Measurements from ENCODE around the gene IGSF11.
"Not testable (repeated sequence)": the region's sequence is repeated elsewhere in the genome, so short reads cannot be mapped to it uniquely, and the experiment has no call there.

IGSF11 gene

GRCh38 chr3:118988198-118989130, 46.2 kb downstream of the IGSF11 start:
- no peak for DNase-seq (ENCODE audit: low read depth in 2 of 2)

- DNase-seq (ENCODE audit: low read depth in 2 of 2), result no peak
Measured at GRCh38 chr3:118987477-118987876, 47.2 kb downstream of the IGSF11 start.

GRCh38 chr3:118986734-118987133, 47.9 kb downstream of the IGSF11 start:
- no peak for DNase-seq (ENCODE audit: low read depth in 2 of 2)

GRCh38 chr3:118984699-118985098, 49.9 kb downstream of the IGSF11 start:
- DNase-seq (ENCODE audit: low read depth in 2 of 2), result no peak

- DNase-seq (ENCODE audit: low read depth in 2 of 2), result no peak
Measured at GRCh38 chr3:118981494-118982134, 53.0 kb downstream of the IGSF11 start.

- no peak for DNase-seq (ENCODE audit: low read depth in 2 of 2)
Measured at GRCh38 chr3:118980832-118981231, 53.8 kb downstream of the IGSF11 start.

DNA sequence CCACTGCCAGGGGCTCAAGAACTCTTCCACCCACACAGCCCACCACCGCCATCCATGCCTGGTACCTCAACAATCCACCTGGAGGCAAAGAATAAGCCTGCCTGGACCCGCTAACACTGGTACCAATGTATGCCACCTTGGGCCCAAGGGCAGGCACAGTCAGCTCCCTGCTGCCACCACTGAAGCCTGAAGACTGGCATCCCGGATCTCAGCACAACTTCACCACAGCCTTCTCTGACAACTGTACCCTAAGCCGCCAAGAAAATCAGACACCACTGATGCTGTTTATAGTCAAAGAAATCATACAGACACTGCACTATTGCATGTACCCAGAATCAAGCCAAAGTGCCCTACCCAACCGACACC, 56.3 kb downstream of the IGSF11 start:
- DNase-seq (ENCODE audit: low read depth in 2 of 2), result no peak

DNA sequence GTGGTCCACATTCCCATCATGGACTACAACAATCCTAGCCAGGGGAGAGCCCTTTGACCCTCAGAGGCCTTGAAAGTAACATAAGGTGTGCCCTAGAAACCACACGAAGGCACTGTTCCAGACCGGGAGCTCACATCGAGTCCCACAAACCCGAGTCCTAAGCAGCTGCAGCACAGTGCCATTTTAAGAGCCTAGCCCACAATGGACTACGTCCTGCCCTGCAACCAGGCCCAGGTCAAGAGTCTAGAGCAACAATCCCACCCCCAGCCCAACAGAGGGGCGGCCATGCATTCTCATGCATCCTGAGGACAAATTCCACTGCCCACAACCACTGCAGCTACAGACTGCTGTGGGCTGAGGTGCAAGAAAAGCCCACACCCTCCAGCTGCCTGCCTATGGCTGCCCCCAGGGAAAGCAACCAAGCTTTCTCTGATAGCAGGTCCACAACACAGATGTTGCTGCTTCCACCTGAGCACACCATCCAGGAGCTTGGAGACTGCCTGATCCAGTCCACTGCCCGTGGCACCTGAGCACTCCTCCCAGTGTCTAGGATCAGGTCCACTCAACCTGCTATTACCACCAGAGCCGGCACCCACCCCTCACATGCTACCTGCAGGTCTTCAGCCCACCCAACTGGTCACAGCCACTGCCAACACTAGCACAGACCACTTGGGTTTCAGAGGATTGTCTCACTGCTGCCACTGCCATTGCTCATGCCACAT, 56.8 kb downstream of the IGSF11 start:
- no peak for DNase-seq (ENCODE audit: low read depth in 2 of 2)

DNA sequence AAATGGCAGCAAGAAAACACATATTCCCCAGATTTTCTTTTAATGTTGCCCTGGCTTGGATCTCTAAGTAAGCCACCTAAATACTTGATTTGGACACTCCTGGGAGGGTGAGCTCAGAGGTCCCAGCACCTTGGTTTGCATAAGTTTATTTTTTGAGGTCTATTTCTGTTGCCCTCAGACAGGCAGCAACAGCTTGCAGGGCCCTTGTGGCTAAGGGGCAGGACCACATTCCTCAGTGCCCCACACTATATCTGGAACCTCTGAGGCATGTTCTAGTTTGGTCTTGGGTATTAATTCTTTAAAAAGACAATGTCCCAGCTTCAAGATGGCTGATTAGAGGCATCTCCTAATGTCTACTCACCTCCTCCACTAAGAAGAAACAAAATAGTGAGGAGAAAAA, 57.5 kb downstream of the IGSF11 start:
- no peak for DNase-seq (ENCODE audit: low read depth in 2 of 2)

DNA sequence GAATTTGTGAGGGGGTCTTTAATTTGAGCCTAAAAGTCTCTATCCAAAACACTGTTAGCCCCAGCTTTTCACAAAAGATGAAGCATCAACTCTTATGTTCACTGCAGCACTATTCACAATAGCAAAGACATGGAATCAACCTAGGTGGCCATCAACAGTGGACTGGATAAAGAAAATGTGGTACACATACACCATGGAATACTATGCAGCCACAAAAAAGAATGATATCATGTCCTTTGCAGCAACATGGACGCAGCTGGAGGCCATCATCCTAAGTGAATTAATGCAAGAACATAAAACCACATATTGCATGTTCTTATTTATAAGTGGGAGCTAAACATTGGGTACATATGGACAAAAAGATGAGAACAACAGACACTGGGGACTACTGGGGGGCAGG, 59.2 kb downstream of the IGSF11 start:
- DNase-seq (ENCODE audit: low read depth in 2 of 2), result not testable (repeated sequence)

GRCh38 chr3:118974356-118975097, 60.1 kb downstream of the IGSF11 start:
- no peak for DNase-seq (ENCODE audit: low read depth in 2 of 2)

DNA sequence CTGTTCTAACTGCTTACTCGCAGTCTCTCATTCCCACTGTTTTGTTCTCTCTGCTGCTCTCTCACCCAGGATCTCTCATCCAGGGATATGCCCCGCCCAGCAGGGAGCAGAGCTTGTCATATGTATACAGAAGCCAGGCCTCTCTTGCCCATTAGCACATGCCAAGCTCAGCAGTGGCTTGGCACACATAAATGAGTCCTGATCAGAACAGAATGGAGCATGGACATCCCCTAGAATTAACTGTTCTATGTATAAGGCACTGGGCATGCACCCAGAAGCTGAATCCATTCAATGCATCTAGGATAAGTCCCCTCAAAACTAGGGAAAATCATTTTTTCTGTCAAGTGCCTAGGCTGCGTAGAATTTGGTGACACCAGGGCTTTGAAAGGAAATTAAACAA, 61.6 kb downstream of the IGSF11 start:
- no peak for DNase-seq (ENCODE audit: low read depth in 2 of 2)

GRCh38 chr3:118970819-118971218, 63.8 kb downstream of the IGSF11 start:
- DNase-seq (ENCODE audit: low read depth in 2 of 2), result no peak

DNA sequence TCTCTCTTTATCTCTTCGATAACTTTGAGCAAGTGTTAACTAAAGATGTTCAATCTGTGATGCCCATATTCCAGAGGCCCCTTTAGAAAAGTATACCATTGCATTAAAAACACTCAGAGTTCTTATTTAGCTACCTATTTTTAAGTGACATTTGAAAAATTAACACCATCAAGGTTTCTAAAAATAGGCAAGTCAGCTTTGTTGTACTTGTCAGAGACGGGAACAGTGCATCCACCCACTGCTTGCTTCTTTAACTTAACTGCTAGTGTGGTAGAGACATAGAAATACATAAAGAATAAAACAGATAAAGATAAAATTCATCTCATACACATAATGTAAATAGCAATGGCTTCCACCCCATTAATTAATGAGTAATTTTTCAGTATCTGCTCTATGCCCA, 66.0 kb downstream of the IGSF11 start:
- DNase-seq (ENCODE audit: low read depth in 2 of 2), result no peak

- no peak for DNase-seq (ENCODE audit: low read depth in 2 of 2)
Measured at GRCh38 chr3:118968111-118968510, 66.5 kb downstream of the IGSF11 start.

- no peak for DNase-seq (ENCODE audit: low read depth in 2 of 2)
Measured at GRCh38 chr3:118966700-118967099, 67.9 kb downstream of the IGSF11 start.

- no peak for DNase-seq (ENCODE audit: low read depth in 2 of 2)
Measured at GRCh38 chr3:118963711-118964110, 70.9 kb downstream of the IGSF11 start.

GRCh38 chr3:118960876-118961450, 73.7 kb downstream of the IGSF11 start:
- DNase-seq (ENCODE audit: low read depth in 2 of 2), result no peak

DNA sequence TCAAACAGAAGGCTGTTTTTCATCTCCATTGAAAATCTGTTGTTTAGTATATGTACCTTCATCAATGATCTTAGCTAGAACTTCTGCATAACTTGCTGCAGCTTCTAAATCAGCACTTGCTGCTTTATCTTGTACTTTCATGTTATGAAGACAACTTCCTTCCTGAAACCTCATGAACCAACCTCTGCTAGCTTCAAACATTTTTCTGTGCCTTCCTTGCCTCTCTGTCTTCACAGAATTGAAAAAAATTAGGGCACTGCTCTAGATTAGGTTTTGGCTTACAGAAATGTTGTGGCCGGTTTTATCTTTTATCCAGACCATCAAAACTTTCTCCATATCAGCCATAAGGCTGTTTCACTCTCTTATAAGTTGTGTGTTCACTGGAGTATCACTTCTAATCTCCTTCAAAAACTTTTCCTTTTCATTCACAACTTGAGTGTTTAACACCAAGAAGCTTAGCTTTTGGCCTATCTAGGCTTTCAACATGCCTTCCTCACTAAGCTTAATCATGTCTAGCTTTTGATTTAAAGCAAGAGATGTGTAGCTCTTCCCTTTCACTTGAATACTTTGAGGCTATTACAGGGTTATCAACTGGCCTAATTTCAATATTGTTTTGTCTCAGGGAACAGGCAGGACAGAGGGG, 78.6 kb downstream of the IGSF11 start:
- no peak for DNase-seq (ENCODE audit: low read depth in 2 of 2)

DNA sequence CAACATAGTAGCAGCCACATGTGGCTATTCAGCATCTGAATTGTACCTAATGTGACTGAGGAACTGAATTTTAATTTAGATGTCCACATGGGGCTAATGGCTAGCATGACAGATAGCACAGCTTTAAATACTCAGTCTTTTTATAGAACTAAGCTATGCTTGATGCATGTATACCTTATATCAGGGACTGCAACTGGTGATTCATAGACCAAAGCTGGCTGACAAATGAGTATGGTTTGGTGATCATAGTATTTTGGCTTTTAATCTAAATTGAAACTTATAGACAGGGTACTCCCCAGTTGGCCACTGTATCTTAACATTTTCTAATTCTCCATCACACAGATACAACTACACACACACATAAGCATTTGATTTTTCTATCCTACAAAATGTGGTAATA, 83.6 kb downstream of the IGSF11 start:
- no peak for DNase-seq (ENCODE audit: low read depth in 2 of 2)
